ENCODE data around the gene NKIRAS2.

The NKIRAS2 gene

GRCh38 chr17:42018988-42019387 is 902 bp upstream of the NKIRAS2 start:
- H3K27ac ChIP-seq, result peak overlapping the region in 1 of 21 experiments; percentile 26
- no peak overlapping the region for H3K4me3 ChIP-seq

DNA sequence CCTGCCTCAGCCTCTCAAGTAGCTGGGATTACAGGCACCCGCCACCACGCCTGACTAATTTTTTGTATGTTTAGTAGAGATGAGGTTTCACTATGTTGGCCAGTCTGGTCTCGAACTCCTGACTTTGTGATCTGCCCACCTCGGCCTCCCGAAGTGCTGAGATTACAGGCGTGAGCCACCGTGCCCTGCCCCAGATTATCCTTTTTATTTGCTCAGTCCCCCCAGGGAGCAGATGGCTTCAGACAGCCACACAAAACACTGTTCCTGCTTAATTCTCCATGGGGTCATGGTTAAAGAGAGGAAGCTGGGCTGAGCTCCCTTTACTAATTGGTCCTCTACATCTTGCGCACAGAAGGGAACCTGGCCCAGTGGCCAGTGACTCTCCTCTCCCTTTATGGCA is 955 bp downstream of the NKIRAS2 start:
- Histone ChIP-seq H3K4me3 (peak overlapping the region in 6 of 7 experiments; percentile 59 to 95 (median 84)), H3K27ac (peak overlapping the region in 11 of 21 experiments; percentile 87 to 96 (median 92))

GRCh38 chr17:42023524-42024349 is 3.8 kb downstream of the NKIRAS2 start:
- Histone ChIP-seq H3K27ac (peak overlapping the region in 16 of 21 experiments; percentile 11 to 74 (median 58)), H3K4me3 (no peak overlapping the region)

- H3K4me3 ChIP-seq, result no peak overlapping the region
- peak overlapping the region in 9 of 21 experiments; percentile 17 to 74 (median 40) for H3K27ac ChIP-seq
Observed at GRCh38 chr17:42025191-42025579, 5.3 kb downstream of the NKIRAS2 start.

- H3K4me3 ChIP-seq, result no peak overlapping the region
- peak overlapping the region in 1 of 21 experiments; percentile 28 for H3K27ac ChIP-seq
Observed at GRCh38 chr17:42025936-42026335, 6.0 kb downstream of the NKIRAS2 start.

- no peak overlapping the region for H3K4me3 ChIP-seq
- H3K27ac ChIP-seq, result no peak overlapping the region
Observed at GRCh38 chr17:42026857-42027589, 7.1 kb downstream of the NKIRAS2 start.

- Histone ChIP-seq H3K4me3 (no peak overlapping the region), H3K27ac (no peak overlapping the region)
Observed at GRCh38 chr17:42027590-42027889, 7.7 kb downstream of the NKIRAS2 start.

- Histone ChIP-seq H3K27ac (no peak overlapping the region), H3K4me3 (no peak overlapping the region)
Observed at GRCh38 chr17:42027961-42028790, 8.3 kb downstream of the NKIRAS2 start.

DNA sequence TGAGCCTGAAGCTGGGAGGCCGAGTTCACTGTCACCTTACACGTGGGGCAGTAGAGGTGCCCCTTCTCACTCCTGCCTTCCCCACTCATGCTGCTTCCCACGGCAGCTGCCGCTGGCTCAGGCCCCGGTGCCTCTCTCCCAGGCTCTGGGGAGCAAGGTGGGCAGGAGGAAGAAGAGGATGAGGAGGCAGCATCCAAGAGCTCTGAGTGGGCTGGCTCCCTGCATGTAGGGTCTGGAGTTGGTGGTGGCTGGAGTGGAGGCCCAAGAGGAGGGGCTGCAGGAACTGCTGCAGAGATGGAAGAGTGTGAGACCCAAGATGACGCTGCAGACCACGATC is 8.9 kb downstream of the NKIRAS2 start:
- H3K27ac ChIP-seq, result no peak overlapping the region
- H3K4me3 ChIP-seq, result no peak overlapping the region

DNA sequence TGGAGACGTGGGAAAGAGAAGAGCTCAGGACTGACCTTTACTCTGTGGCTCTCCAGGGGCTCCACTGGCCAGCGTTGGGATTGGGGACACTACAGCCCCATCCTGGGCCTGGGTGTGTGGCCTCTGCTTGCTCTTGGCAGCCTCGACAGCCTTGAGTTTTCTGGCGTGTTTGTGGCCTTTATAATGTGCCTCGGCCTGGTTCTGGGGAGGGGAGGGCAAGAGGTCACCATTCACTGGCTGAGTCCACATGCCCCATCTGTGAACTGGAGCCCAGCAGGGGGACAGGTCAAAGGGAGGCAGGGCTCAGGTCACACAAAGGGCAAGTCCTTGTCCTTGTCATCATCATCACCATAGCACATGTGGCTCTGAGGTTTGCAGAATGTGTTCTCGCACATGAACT is 11.7 kb downstream of the NKIRAS2 start:
- no peak overlapping the region for H3K4me3 ChIP-seq
- no peak overlapping the region for H3K27ac ChIP-seq

- H3K27ac ChIP-seq, result no peak overlapping the region
- no peak overlapping the region for H3K4me3 ChIP-seq
Observed at GRCh38 chr17:42034059-42034458, 14.2 kb downstream of the NKIRAS2 start.

- no peak overlapping the region for H3K27ac ChIP-seq
- H3K4me3 ChIP-seq, result no peak overlapping the region
Observed at GRCh38 chr17:42038221-42038973, 18.5 kb downstream of the NKIRAS2 start.

DNA sequence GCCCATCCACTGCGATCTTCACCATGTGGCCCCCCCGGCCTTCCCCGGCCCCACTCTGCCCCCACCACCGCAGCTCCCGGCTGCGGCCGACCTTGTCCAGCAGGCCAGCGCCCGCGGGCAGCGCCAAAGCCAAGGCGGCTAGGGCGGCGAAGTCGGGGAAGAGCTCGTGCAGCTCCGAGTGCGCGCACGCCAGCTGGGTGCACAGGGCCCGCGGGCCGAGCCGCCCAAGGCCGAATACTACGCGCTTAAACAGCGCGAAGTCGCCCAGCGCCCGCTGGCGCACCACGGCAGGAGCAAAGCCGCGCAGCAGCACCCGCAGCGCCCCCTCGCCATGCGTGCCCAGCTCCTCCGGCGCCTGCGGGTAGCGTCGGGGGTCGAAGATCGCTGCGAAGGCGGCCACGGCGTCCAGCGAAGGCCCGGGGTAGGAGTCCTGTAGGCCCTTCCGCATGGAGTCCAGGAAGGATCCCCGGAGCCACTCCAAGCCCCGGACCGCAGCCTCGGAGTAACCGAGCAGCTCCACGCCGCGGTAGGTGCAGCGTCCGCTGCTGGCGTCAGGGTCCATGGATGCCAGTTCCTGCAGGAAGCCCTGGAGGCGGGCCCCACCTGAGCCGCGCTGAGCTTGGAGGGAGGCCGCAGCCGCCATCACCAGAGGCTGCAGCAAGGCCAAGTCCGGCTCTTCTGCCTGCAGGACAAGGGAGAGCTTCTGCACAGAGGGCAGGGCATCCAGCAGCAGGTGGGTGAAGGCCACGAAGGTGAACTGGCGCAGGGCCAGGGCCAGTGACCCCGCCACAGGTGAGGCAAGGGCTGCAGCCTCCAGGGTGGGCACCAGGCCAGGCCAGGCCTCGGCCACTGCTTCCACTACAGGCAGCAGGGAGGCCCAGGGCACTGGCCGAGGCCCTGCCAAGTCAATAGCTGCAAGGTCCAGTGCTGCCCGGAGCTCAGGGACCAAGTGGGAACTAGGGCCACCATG is 20.2 kb downstream of the NKIRAS2 start:
- H3K4me3 ChIP-seq, result no peak overlapping the region
- H3K27ac ChIP-seq, result no peak overlapping the region

GRCh38 chr17:42040818-42041217 is 20.9 kb downstream of the NKIRAS2 start:
- Histone ChIP-seq H3K4me3 (no peak overlapping the region), H3K27ac (no peak overlapping the region)

GRCh38 chr17:42041619-42042018 is 21.7 kb downstream of the NKIRAS2 start:
- Histone ChIP-seq H3K27ac (no peak overlapping the region), H3K4me3 (no peak overlapping the region)

- H3K27ac ChIP-seq, result no peak overlapping the region
- no peak overlapping the region for H3K4me3 ChIP-seq
Observed at GRCh38 chr17:42042598-42043319, 22.9 kb downstream of the NKIRAS2 start.

DNA sequence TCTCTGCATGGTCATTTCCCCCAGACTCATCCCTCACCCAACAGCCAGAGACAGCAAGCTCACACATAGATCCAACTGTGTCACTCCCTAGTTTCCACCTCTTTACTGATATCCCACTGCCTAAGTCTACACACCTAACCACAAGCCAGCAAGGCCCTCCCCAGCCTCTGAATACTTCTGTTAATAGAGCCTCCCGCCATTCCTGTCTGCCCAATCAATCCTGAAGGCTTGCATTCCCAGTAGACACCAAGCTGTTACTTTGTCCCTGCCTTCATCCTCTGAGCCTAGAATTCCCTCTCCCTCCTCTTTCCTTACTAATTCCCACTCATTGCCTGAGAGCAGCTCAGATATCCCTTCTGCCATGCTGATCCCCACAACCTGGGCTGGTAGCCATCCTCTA is 25.8 kb downstream of the NKIRAS2 start:
- H3K27ac ChIP-seq, result no peak overlapping the region
- H3K4me3 ChIP-seq, result no peak overlapping the region

DNA sequence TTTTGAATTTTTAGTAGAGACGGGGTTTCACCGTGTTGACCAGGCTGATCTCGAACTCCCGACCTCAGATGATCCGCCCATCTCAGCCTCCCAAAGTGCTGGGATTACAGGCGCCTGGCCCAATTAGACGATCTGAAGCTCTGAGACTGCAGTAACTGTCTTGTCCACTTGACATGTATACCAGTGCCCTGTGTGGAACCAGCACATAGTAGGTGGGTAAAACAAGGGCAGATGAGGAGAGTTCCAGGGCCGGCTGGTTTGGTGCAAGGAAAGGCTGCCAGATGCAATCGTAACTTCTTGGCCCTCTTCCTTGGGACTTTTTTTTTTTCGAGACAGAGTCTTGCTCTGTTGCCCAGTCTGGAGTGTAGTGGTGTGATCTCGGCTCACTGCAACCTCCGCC is 27.5 kb downstream of the NKIRAS2 start:
- Histone ChIP-seq H3K27ac (no peak overlapping the region), H3K4me3 (no peak overlapping the region)

Measured in skin epidermis (tissue), 12 donors.